ENCODE data around the gene FMR1NB.

Gene FMR1NB

DNA sequence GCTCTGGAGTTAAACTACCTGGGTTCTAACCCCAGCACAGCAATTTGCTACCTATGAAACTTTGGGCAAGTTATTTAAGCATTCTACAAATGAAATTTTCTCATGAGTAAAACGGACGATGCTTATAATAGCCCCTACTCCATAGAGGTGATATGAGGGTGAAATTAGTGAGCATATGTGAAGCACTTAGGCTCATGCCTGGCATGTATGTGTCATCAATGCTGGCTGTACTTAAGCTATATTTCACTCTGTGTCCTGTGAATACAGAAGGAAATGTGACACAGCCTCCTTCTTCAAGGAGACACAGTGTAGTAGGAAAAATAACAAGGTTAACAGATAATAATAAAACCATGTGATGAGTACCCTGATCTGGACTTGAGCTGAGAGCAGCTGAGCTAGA, 20.4 kb upstream of the FMR1NB start:
- Histone ChIP-seq H2AFZ (ENCODE audit: low read length) (no peak overlapping the region), H3K4me3 (ENCODE audit: low read length, poor library complexity, severe bottlenecking) (no peak overlapping the region), H3K9me3 (ENCODE audit: insufficient read depth, low read depth, low read length) (no peaks in the 10 kb centered on the region), H4K20me1 (ENCODE audit: insufficient read depth, low read length, poor library complexity, severe bottlenecking) (no peaks in the 10 kb centered on the region), H3K27me3 (ENCODE audit: insufficient read depth, low read length, poor library complexity, severe bottlenecking) (no peaks in the 10 kb centered on the region), H3K9me2 (replicated peaks; ENCODE audit: low read depth, low read length) (no peaks in the 10 kb centered on the region), H3F3A (ENCODE audit: low read depth) (no peaks in the 10 kb centered on the region), H3K4me1 (ENCODE audit: insufficient read depth, low read length, poor library complexity, severe bottlenecking) (no peaks in the 10 kb centered on the region), H3K79me2 (ENCODE audit: insufficient read depth, low read length) (no peaks in the 10 kb centered on the region), H3K4me2 (ENCODE audit: low read depth, low read length, poor library complexity, severe bottlenecking) (no peak overlapping the region), H3K36me3 (ENCODE audit: insufficient read depth, low read length) (no peaks in the 10 kb centered on the region), H3K9ac (ENCODE audit: low read depth, low read length, poor library complexity, severe bottlenecking) (no peak overlapping the region)
- TF ChIP-seq, protein P1, sequence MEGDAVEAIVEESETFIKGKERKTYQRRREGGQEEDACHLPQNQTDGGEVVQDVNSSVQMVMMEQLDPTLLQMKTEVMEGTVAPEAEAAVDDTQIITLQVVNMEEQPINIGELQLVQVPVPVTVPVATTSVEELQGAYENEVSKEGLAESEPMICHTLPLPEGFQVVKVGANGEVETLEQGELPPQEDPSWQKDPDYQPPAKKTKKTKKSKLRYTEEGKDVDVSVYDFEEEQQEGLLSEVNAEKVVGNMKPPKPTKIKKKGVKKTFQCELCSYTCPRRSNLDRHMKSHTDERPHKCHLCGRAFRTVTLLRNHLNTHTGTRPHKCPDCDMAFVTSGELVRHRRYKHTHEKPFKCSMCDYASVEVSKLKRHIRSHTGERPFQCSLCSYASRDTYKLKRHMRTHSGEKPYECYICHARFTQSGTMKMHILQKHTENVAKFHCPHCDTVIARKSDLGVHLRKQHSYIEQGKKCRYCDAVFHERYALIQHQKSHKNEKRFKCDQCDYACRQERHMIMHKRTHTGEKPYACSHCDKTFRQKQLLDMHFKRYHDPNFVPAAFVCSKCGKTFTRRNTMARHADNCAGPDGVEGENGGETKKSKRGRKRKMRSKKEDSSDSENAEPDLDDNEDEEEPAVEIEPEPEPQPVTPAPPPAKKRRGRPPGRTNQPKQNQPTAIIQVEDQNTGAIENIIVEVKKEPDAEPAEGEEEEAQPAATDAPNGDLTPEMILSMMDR (conservative IDR thresholded peaks at IDR 0.05; ENCODE audit: low read length): no peak
- no peak for TF ChIP-seq EZH2phosphoT487 (IDR thresholded peaks at IDR 0.05; ENCODE audit: borderline replicate concordance)

DNA sequence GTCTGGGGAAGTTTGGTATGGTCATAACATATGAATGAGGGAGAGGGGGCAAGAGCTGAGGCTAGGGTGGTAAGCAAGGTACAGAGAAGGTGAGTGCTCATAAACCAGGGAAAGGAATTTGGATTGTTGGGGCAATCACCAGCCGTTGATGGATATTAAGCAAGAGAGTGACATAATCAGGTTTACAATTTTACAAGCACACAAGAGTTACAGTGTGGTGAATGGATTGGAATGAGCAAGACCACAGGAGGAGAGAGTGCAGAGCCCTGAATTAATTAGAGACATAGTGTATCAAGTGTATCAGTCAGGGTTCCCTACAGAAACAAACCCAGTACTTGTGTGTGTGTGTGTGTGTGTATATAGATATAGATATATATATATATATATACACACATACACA, 18.7 kb upstream of the FMR1NB start:
- TF ChIP-seq, protein P1 (conservative IDR thresholded peaks at IDR 0.05; ENCODE audit: low read length): no peak
- no peak for TF ChIP-seq EZH2phosphoT487 (IDR thresholded peaks at IDR 0.05; ENCODE audit: borderline replicate concordance)
- no peak overlapping the region for H3K4me3 ChIP-seq (ENCODE audit: low read length, poor library complexity, severe bottlenecking)
- H3K9me3 ChIP-seq (ENCODE audit: insufficient read depth, low read depth, low read length): no peaks in the 10 kb centered on the region
- no peaks in the 10 kb centered on the region for H3K9me2 ChIP-seq (replicated peaks; ENCODE audit: low read depth, low read length)
- H3K9ac ChIP-seq (ENCODE audit: low read depth, low read length, poor library complexity, severe bottlenecking): no peak overlapping the region
- no peaks in the 10 kb centered on the region for H3F3A ChIP-seq (ENCODE audit: low read depth)
- H3K27me3 ChIP-seq (ENCODE audit: insufficient read depth, low read length, poor library complexity, severe bottlenecking): no peaks in the 10 kb centered on the region
- H3K36me3 ChIP-seq (ENCODE audit: insufficient read depth, low read length): no peaks in the 10 kb centered on the region
- no peaks in the 10 kb centered on the region for H3K79me2 ChIP-seq (ENCODE audit: insufficient read depth, low read length)
- no peak overlapping the region for H3K4me2 ChIP-seq (ENCODE audit: low read depth, low read length, poor library complexity, severe bottlenecking)
- H2AFZ ChIP-seq (ENCODE audit: low read length): no peak overlapping the region
- no peaks in the 10 kb centered on the region for H4K20me1 ChIP-seq (ENCODE audit: insufficient read depth, low read length, poor library complexity, severe bottlenecking)
- no peaks in the 10 kb centered on the region for H3K4me1 ChIP-seq (ENCODE audit: insufficient read depth, low read length, poor library complexity, severe bottlenecking)

DNA sequence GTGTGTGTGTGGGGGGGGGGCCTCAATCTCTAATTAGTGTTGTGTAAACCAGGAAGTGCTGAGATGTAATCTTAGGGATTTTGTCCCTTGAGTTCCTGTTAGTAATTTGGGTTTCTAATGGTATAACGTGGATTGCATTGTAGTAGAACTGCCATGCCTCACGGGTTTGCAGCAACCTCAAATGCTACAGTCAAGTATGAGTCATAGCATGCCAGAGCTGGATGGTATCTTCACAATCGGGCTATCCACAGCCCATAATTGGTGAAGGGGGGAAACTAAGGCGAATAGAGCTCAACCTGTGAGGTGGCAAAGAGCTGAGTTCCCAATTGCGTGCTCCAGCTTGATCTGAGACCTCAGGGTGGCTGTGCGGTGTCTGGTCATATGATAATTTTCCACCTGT, 2.2 kb upstream of the FMR1NB start:
- Histone ChIP-seq H3K27me3 (ENCODE audit: insufficient read depth, low read length, poor library complexity, severe bottlenecking) (no peaks in the 10 kb centered on the region), H4K20me1 (ENCODE audit: insufficient read depth, low read length, poor library complexity, severe bottlenecking) (no peaks in the 10 kb centered on the region), H3K36me3 (ENCODE audit: insufficient read depth, low read length) (no peaks in the 10 kb centered on the region), H3K79me2 (ENCODE audit: insufficient read depth, low read length) (no peaks in the 10 kb centered on the region), H3K9ac (ENCODE audit: low read depth, low read length, poor library complexity, severe bottlenecking) (no peak overlapping the region), H3K4me1 (ENCODE audit: insufficient read depth, low read length, poor library complexity, severe bottlenecking) (no peaks in the 10 kb centered on the region), H3K4me3 (ENCODE audit: low read length, poor library complexity, severe bottlenecking) (no peak overlapping the region), H2AFZ (ENCODE audit: low read length) (no peak overlapping the region), H3K9me3 (ENCODE audit: insufficient read depth, low read depth, low read length) (no peaks in the 10 kb centered on the region), H3F3A (ENCODE audit: low read depth) (no peaks in the 10 kb centered on the region), H3K9me2 (replicated peaks; ENCODE audit: low read depth, low read length) (no peaks in the 10 kb centered on the region), H3K4me2 (ENCODE audit: low read depth, low read length, poor library complexity, severe bottlenecking) (no peak overlapping the region)
- TF ChIP-seq, protein P1 (conservative IDR thresholded peaks at IDR 0.05; ENCODE audit: low read length): no peak
- TF ChIP-seq EZH2phosphoT487 (IDR thresholded peaks at IDR 0.05; ENCODE audit: borderline replicate concordance): no peak
